Embryonic facial prominence (tissue), 1 donor: Measurements from ENCODE around the gene TMEM238L.

Source experiments
- DNase-seq: peaks from one replicate; pipeline ENCODE4 v3.0.0-alpha.2; 2016; ENCODE audit errors: extremely low spot score

Gene TMEM238L

DNA sequence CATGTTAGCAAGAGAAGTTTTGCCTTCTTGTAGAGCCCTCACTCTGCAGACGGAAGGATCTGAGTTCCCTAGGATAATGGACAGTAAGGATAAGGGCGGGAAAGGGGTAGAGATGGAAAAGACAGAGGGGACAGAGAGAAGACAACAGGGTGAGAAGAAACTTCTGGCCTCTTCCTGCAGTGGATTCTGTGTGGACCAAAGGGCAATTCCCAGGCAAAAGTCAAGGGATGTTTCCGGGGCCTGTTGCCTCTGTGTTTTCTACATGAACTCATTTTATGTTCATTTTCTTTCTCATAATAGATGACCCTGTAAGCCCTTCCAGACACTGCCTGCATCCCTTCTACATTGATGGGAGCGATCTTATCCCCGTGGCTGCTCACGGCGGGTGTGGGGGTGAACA, 647 bp upstream of the TMEM238L start:
- no peak for DNase-seq

DNA sequence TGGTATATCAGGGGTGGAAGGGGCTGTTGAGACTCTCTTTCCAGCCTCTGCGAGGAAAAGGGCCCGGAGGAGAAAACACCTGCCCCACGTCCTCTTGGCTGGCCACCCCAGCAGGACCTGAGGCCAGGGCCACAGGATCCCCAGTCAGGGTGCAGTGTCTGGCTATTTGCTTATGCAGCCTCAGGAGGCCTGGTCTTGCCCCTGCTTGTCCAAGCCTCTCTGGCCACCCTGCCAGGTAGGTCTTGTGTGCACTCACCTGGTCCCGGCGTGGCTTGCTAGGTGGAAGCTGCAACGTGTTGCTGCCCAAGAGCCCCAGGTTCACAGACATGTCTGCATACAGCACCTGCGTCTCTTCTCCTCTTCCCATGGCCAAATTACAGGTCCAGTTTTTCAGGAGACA, 549 bp downstream of the TMEM238L start:
- DNase-seq: no peak

GRCh38 chr17:10802496-10803284, 1.2 kb downstream of the TMEM238L start:
- DNase-seq: no peak

- no peak for DNase-seq
Observed at GRCh38 chr17:10799407-10799806, 4.5 kb downstream of the TMEM238L start.

- DNase-seq: no peak
Observed at GRCh38 chr17:10798910-10799309, 5.0 kb downstream of the TMEM238L start.

DNA sequence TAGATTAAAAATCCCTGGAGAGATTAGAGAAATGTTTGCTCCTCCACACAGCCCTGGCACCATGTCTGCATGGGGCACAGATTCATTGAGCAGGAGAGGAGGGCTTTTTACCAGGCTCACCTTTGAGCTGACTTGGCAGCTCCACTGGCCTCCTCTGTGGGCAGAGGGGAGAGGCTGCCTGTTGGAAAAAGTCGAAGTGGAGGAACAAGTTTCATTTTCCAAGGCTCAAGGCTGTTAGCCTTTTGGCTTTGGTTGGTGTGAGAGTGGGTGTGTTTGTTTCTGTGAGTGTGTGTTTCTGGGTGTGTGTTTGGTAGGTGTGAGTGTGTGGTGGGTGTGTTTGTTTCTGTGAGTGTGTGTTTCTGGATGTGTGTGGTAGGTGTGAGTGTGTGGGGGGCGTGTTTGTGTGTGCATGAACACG, 5.6 kb downstream of the TMEM238L start:
- DNase-seq: no peak

GRCh38 chr17:10797476-10798328, 6.2 kb downstream of the TMEM238L start:
- DNase-seq: no peak

- no peak for DNase-seq
Observed at GRCh38 chr17:10793816-10794215, 10.1 kb downstream of the TMEM238L start.

DNA sequence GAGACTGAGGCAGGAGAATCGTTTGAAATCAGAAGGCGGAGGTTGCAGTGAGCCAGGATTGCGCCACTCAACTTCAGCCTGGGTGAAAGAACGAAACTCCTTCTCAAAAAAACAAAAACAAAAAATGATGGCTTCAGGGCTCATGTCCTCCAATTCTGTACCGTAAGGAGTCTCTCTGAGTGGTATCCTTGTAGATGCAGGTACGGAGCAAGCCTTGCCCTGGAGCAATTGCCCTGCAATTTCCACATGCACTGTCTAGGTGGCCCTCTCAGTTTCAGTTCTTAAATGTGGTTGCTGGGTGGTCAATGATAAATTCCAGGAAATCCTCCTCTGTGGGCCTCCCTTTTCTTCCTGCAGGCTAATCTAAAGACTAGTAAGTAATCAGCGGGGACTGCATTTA, 10.6 kb downstream of the TMEM238L start:
- DNase-seq: no peak

DNA sequence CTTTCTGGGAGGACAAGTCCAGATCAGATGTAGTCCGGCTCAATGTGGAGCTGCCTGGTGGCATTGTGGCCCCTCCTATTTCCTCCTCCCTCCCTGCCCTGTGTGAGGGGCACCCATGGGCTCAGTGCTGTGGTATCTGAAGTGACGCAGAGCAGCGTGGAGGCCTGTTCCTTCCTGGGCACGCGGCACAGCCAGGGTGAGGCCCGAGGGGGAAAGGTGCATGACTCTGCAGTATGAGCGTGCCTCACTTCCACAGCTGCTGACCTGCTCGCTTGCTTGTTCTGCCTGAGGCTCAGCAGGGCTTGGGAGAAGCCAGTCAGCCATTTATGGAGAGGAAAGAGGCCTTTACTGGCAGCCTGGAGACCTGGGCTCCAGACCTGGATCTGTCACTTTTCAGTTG, 11.7 kb downstream of the TMEM238L start:
- no peak for DNase-seq

- no peak for DNase-seq
Observed at GRCh38 chr17:10790491-10791401, 13.2 kb downstream of the TMEM238L start.

GRCh38 chr17:10789694-10790271, 14.1 kb downstream of the TMEM238L start:
- no peak for DNase-seq

GRCh38 chr17:10787306-10788045, 16.4 kb downstream of the TMEM238L start:
- no peak for DNase-seq

- no peak for DNase-seq
Observed at GRCh38 chr17:10785295-10785694, 18.6 kb downstream of the TMEM238L start.

GRCh38 chr17:10779609-10780008, 24.3 kb downstream of the TMEM238L start:
- no peak for DNase-seq

DNA sequence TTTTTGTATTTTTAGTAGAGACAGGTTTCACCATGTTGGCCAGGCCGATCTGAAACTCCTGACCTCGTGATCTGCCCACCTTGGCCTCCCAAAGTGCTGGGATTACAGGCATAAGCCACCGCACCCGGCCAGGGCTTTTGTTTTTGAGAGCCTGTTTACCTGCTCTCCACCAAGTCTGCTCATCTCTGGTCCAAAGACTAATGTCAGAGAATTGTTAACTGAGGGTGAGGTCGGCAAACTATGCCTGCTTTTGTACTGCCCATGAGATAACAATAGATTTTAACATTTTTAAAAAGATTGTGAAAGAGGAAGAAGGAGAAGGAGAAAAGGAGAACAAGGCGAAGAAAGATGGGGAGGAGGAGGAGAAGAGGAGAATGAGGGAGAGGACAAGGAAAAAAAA, 26.0 kb downstream of the TMEM238L start:
- no peak for DNase-seq

DNA sequence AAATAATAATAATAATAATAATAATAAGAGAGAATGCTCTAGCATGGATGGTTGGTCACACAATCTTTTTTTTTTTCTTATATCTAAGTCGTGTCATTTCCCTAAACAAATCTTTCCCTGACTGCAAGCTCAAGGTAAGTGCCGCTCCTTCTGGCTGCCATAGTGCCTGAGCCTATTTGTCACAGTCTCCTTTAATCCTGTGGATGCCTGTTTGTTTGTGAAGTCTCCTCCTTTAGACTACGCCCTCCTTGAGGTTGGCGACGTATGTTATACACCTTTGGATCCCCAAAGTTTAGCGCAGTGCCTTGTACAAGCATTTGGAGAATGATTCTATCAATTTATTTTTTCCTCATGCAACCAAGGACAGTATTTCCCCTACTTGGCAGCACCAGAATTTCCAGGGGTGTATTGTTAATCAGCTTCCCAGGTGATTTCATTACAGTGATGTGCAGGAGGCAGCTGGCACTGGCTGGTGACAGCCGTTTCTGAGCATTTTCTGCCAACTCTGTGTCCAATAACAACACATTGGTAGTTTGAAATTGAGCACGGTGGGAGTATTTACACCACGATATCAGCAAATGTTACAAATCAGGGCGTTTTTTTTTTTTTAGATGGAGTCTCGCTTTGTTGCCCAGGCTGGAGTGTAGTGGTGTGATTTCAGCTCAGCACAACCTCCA, 26.6 kb downstream of the TMEM238L start:
- no peak for DNase-seq

GRCh38 chr17:10776381-10776780, 27.5 kb downstream of the TMEM238L start:
- DNase-seq: no peak

DNA sequence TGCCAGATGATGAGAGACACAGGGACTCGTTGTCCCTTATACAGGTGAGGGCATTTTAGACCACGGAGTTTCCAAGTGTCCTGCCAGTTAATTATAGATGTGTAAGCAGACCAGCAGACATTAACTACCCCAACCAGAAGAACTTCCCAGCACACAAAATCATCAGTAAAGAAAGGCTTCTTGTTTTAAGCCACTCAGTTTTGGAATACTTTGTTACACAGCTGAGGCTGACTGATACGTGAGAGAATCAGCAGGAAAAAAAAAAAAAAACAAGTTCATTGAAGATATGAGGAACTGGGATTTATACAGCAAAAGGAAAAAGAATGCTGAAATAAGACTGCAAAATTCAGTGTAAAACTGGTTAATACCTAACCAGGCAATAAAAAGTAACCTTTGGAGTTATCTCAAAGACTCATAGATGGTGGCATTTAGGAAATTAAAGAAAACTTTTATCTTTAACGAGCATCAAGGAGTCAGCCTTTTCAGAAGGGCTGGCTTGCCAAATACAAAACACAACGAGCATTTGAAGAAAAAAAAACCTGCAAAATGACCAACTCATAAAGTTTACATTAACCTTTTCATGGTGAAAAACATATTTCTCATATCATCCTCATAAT, 28.1 kb downstream of the TMEM238L start:
- no peak for DNase-seq

GRCh38 chr17:10775058-10775457, 28.8 kb downstream of the TMEM238L start:
- no peak for DNase-seq
